ENCODE data around the gene TSPAN11. TPM values are rescaled to one million over a fixed set of nuclear protein-coding genes. Genes with fewer than 3 reads are reported as not detected.

TSPAN11 gene
- total RNA-seq, 1 experiment from 2014 or later: not detected

GRCh38 chr12:30999723-31000122, 73.2 kb downstream of the TSPAN11 start:
- TF ChIP-seq CTCF (IDR thresholded peaks at IDR 0.05; ENCODE audit: insufficient read depth in 1 of 2, low read depth in 1 of 2, low read length in 1 of 2, severe bottlenecking in 1 of 2, unreplicated experiment in 1 of 2): no peak
- no peaks in the 10 kb centered on the region for H3K9me3 Mint-ChIP-seq (ENCODE audit: unreplicated experiment)
- H3K27ac Mint-ChIP-seq (ENCODE audit: unreplicated experiment): no peak overlapping the region
- ChIA-PET CTCF (no interaction called here), POLR2A (no interaction called here)
- no peak overlapping the region for H3K4me3 Mint-ChIP-seq (ENCODE audit: unreplicated experiment)
- intact Hi-C loops (cut with micrococcal nuclease; ENCODE audit: unreplicated experiment): no loop called here
- H3K4me3 ChIP-seq (ENCODE audit: low read depth, low read length): no peak overlapping the region
- no peaks in the 10 kb centered on the region for H3K9me3 ChIP-seq
- H3K4me1 ChIP-seq: no peaks in the 10 kb centered on the region
- H3K36me3 ChIP-seq (ENCODE audit: control insufficient read depth, insufficient read depth, low read length): no peaks in the 10 kb centered on the region
- H3K4me1 Mint-ChIP-seq (ENCODE audit: low read depth, unreplicated experiment): no peaks in the 10 kb centered on the region
- BruUV-seq (replicated peaks): no TSS peak
- H3K27me3 ChIP-seq (replicated peaks; ENCODE audit: control insufficient read depth, insufficient read depth, low read length): no peaks in the 10 kb centered on the region; the same call in 1 of the 2 replicates
- H3K27me3 Mint-ChIP-seq (ENCODE audit: insufficient read depth, unreplicated experiment): peaks cover 10% of the 10 kb centered on the region
- H3K36me3 Mint-ChIP-seq (ENCODE audit: insufficient read depth, unreplicated experiment): no peaks in the 10 kb centered on the region
- no peak for DNase-seq

GRCh38 chr12:31000751-31001150, 74.2 kb downstream of the TSPAN11 start:
- Histone ChIP-seq H3K9me3 (no peaks in the 10 kb centered on the region), H3K36me3 (ENCODE audit: control insufficient read depth, insufficient read depth, low read length) (no peaks in the 10 kb centered on the region), H3K4me3 (ENCODE audit: low read depth, low read length) (no peak overlapping the region), H3K27me3 (replicated peaks; ENCODE audit: control insufficient read depth, insufficient read depth, low read length) (no peaks in the 10 kb centered on the region; the same call in 1 of the 2 replicates), H3K4me1 (peaks cover under 1% of the 10 kb centered on the region; the same call in 1 of the 2 replicates)
- Mint-ChIP-seq H3K4me1 (ENCODE audit: low read depth, unreplicated experiment) (no peaks in the 10 kb centered on the region), H3K27me3 (ENCODE audit: insufficient read depth, unreplicated experiment) (peaks cover 10% of the 10 kb centered on the region), H3K27ac (ENCODE audit: unreplicated experiment) (no peak overlapping the region), H3K9me3 (ENCODE audit: unreplicated experiment) (no peaks in the 10 kb centered on the region), H3K36me3 (ENCODE audit: insufficient read depth, unreplicated experiment) (no peaks in the 10 kb centered on the region), H3K4me3 (ENCODE audit: unreplicated experiment) (no peak overlapping the region)
- DNase-seq: no peak
- TF ChIP-seq CTCF (IDR thresholded peaks at IDR 0.05; ENCODE audit: insufficient read depth in 1 of 2, low read depth in 1 of 2, low read length in 1 of 2, severe bottlenecking in 1 of 2, unreplicated experiment in 1 of 2): no peak
- ChIA-PET CTCF (no interaction called here), POLR2A (no interaction called here)
- intact Hi-C loops (cut with micrococcal nuclease; ENCODE audit: unreplicated experiment): no loop called here
- no TSS peak for BruUV-seq (replicated peaks)

- Histone ChIP-seq H3K9me3 (no peaks in the 10 kb centered on the region), H3K36me3 (ENCODE audit: control insufficient read depth, insufficient read depth, low read length) (no peaks in the 10 kb centered on the region), H3K4me3 (ENCODE audit: low read depth, low read length) (no peak overlapping the region), H3K4me1 (peaks cover 5% of the 10 kb centered on the region; the same call in 1 of the 2 replicates), H3K27me3 (replicated peaks; ENCODE audit: control insufficient read depth, insufficient read depth, low read length) (no peaks in the 10 kb centered on the region; the same call in 1 of the 2 replicates)
- no TSS peak for BruUV-seq (replicated peaks)
- no peak for TF ChIP-seq CTCF (IDR thresholded peaks at IDR 0.05; ENCODE audit: insufficient read depth in 1 of 2, low read depth in 1 of 2, low read length in 1 of 2, severe bottlenecking in 1 of 2, unreplicated experiment in 1 of 2)
- CTCF ChIA-PET: no interaction called here
- intact Hi-C loops (cut with micrococcal nuclease; ENCODE audit: unreplicated experiment): no loop called here
- no peak for DNase-seq
- Mint-ChIP-seq H3K36me3 (ENCODE audit: insufficient read depth, unreplicated experiment) (no peaks in the 10 kb centered on the region), H3K27ac (ENCODE audit: unreplicated experiment) (no peak overlapping the region), H3K4me1 (ENCODE audit: low read depth, unreplicated experiment) (no peaks in the 10 kb centered on the region), H3K4me3 (ENCODE audit: unreplicated experiment) (no peak overlapping the region), H3K27me3 (ENCODE audit: insufficient read depth, unreplicated experiment) (peaks cover 10% of the 10 kb centered on the region), H3K9me3 (ENCODE audit: unreplicated experiment) (no peaks in the 10 kb centered on the region)
- POLR2A ChIA-PET: no interaction called here
Measured at GRCh38 chr12:31001581-31002360, 75.2 kb downstream of the TSPAN11 start.
